Endothelial cell of umbilical vein (primary cell): ENCODE results near the gene SSH2. TPM values are rescaled to one million over a fixed set of nuclear protein-coding genes. Genes with fewer than 3 reads are reported as not detected.

Experiments used
- BruUV-seq: library from RNA; stranded (reverse); fragments of 400-500 nt; replicated peaks from 2 replicates; lab custom pipeline; 2021; lab: Mats Ljungman, UMichigan
- CTCF ChIA-PET: fragments of 300-600, 350-600 bp; sonication (Branson Sonifier 250); formaldehyde crosslinking; loops from one replicate; lab custom pipeline; 2021; ENCODE audit warnings: antibody characterized with exemption, inconsistent platforms; lab: Charles Lee
- POLR2A ChIA-PET: fragments of 300-600, 350-600 bp; sonication (Branson Sonifier 250); formaldehyde crosslinking; loops from one replicate; lab custom pipeline; 2021; ENCODE audit warnings: antibody characterized with exemption, inconsistent platforms; lab: Charles Lee
- DNase-seq: peaks from one replicate; pipeline ENCODE4 v3.0.0-alpha.2; 2011; ENCODE audit warnings: low read depth, low spot score
- FAIRE-seq: peaks from 2 replicates; lab custom pipeline; 2011; peaks lifted over from hg19 to GRCh38; lab: Jason Lieb, UNC
- H2AFZ ChIP-seq: 2 replicates; pipeline ENCODE4 v1.6.0; 2012; ENCODE audit warnings: low read depth, low read length, control low read depth, inconsistent platforms
- H3K27ac ChIP-seq: 2 replicates; pipeline ENCODE4 v1.5.1; 2011; ENCODE audit warnings: low read depth, mild to moderate bottlenecking, control low read depth, low read length, moderate library complexity; ENCODE audit not compliant: insufficient read depth
- H3K27me3 ChIP-seq, 2 experiments: 2 replicates each; pipeline versions ENCODE4 v1.6.0 to v1.6.1; 2011; ENCODE audit warnings: low read length in 2 of 2, mixed read lengths in 1 of 2; ENCODE audit not compliant: control insufficient read depth in 2 of 2, insufficient read depth in 2 of 2
- H3K36me3 ChIP-seq, 2 experiments: 2 replicates in 1 of 2; 3 replicates in 1 of 2; pipeline ENCODE4 v1.5.1; 2011; ENCODE audit warnings: low read length in 2 of 2, mild to moderate bottlenecking in 1 of 2, moderate library complexity in 1 of 2; ENCODE audit not compliant: control insufficient read depth in 2 of 2, insufficient read depth in 2 of 2; ENCODE audit errors: extremely low read depth in 1 of 2
- H3K4me1 ChIP-seq: 3 replicates; pipeline ENCODE4 v1.5.1; 2011; ENCODE audit warnings: mild to moderate bottlenecking, low read length; ENCODE audit not compliant: control insufficient read depth, insufficient read depth; ENCODE audit errors: extremely low read depth
- H3K4me2 ChIP-seq: 2 replicates; pipeline ENCODE4 v1.6.1; 2011; ENCODE audit warnings: low read length, control low read depth, mixed read lengths; ENCODE audit not compliant: insufficient read depth
- H3K4me3 ChIP-seq, 3 experiments: fragments of 200-600 bp in 1 of 3; sonication (generic), shearing (Covaris generic) in 1 of 3; replicated peaks in 1 of 3; 2 replicates each; pipeline ENCODE4 v1.5.1; 2011 to 2016; ENCODE audit warnings: control low read depth in 3 of 3, low read length in 3 of 3, mild to moderate bottlenecking in 2 of 3, inconsistent platforms in 1 of 3, low read depth in 1 of 3, moderate library complexity in 1 of 3; ENCODE audit not compliant: insufficient read depth in 1 of 3
- H3K79me2 ChIP-seq: 2 replicates; pipeline ENCODE4 v1.6.0; 2012; ENCODE audit warnings: low read length, inconsistent platforms; ENCODE audit not compliant: control insufficient read depth, insufficient read depth
- H3K9ac ChIP-seq: replicated peaks from 2 replicates; pipeline ENCODE3; 2011; ENCODE audit warnings: low read length, control low read depth; ENCODE audit not compliant: insufficient read depth; ENCODE audit errors: extremely low read depth
- H3K9me1 ChIP-seq: replicated peaks from 3 replicates; pipeline ENCODE4 v1.6.0; 2011; ENCODE audit warnings: mild to moderate bottlenecking, low read length; ENCODE audit not compliant: control insufficient read depth, insufficient read depth; ENCODE audit errors: extremely low read depth
- H3K9me3 ChIP-seq: replicated peaks from 2 replicates; pipeline ENCODE4 v1.5.1; 2012; ENCODE audit warnings: low read length, inconsistent platforms; ENCODE audit not compliant: control insufficient read depth, insufficient read depth
- H4K20me1 ChIP-seq: replicated peaks from 2 replicates; pipeline ENCODE3; 2011; ENCODE audit warnings: mild to moderate bottlenecking, low read length; ENCODE audit not compliant: control insufficient read depth, insufficient read depth; ENCODE audit errors: extremely low read depth
- CTCF ChIP-seq, 2 donors: IDR thresholded peaks; 1 replicate in 1 of 2; 2 replicates in 1 of 2; pipeline ENCODE4 v1.5.1; 2011; ENCODE audit warnings: low read length in 2 of 2, mild to moderate bottlenecking in 2 of 2, moderate library complexity in 2 of 2, control low read depth in 1 of 2, inconsistent platforms in 1 of 2, low read depth in 1 of 2; ENCODE audit not compliant: insufficient read depth in 1 of 2; ENCODE audit errors: extremely low read depth in 1 of 2
- EZH2 ChIP-seq: IDR thresholded peaks from 2 replicates; pipeline ENCODE4 v1.6.1; 2012; ENCODE audit warnings: borderline replicate concordance, low read depth, mild to moderate bottlenecking, moderate library complexity, low read length, inconsistent platforms; ENCODE audit not compliant: severe bottlenecking
- FOS ChIP-seq: IDR thresholded peaks from 2 replicates; pipeline ENCODE4 v1.6.1; 2011; ENCODE audit warnings: mild to moderate bottlenecking, low read length, moderate library complexity, borderline replicate concordance; ENCODE audit not compliant: insufficient read depth
- GATA2 ChIP-seq: IDR thresholded peaks from 2 replicates; pipeline ENCODE4 v1.7.0; 2011; ENCODE audit warnings: low read depth, mild to moderate bottlenecking, moderate library complexity, mixed read lengths, low read length; ENCODE audit not compliant: insufficient read length, insufficient read depth
- JUN ChIP-seq: IDR thresholded peaks from 2 replicates; pipeline ENCODE4 v1.6.1; 2011; ENCODE audit warnings: borderline replicate concordance, low read depth; ENCODE audit not compliant: insufficient read length, insufficient read depth
- MYC ChIP-seq: IDR thresholded peaks from one replicate; pipeline ENCODE4 v1.6.1; 2011; ENCODE audit warnings: mild to moderate bottlenecking, low read depth, low read length
- POLR2A ChIP-seq: IDR thresholded peaks from 2 replicates; pipeline ENCODE4 v1.6.1; 2012; ENCODE audit warnings: low read depth, mild to moderate bottlenecking, control low read depth, low read length
- POLR2AphosphoS5 ChIP-seq: IDR thresholded peaks from 2 replicates; pipeline ENCODE4 v1.6.1; 2012; ENCODE audit warnings: low read depth, mild to moderate bottlenecking, control low read depth, low read length, moderate library complexity; ENCODE audit not compliant: insufficient read depth
- dilution Hi-C: fragments of 300-500 bp; cut with MboI; formaldehyde crosslinking; loops from one replicate; pipeline ENCODE4 v1.15.0; 2019; ENCODE audit warnings: low sequenced_read_pairs; ENCODE audit not compliant: extremely low pct_ligation_motif_present
- intact Hi-C: fragments of 100-400 bp; cut with micrococcal nuclease; formaldehyde crosslinking; loops from one replicate; pipeline ENCODE4 v1.10.0; 2022
- polyA plus RNA-seq, 4 experiments: library from polyadenylated mRNA; depleted of rRNA in 3 of 4; stranded (reverse) in 3 of 4; unstranded in 1 of 4; fragments of >200 nt; gene quantifications; 2 replicates each; pipeline versions ENCODE4 v1.2.1 to v1.2.3, GENCODE V29; 2011 to 2012; ENCODE audit warnings: missing spikeins in 1 of 4
- total RNA-seq: library from RNA; stranded (reverse); gene quantifications from 2 replicates; pipeline ENCODE4 v1.2.3, GENCODE V29; 2021
- TF ChIP-seq, protein P1 (sequence below): IDR thresholded peaks from 2 replicates; pipeline ENCODE4 v1.6.1; 2011; ENCODE audit not compliant: insufficient read depth, insufficient read length

Gene SSH2
- total and polyA plus RNA-seq, 2 donors (not counting 3 experiments of a cell fraction or from before 2014, with no cell fraction given), result 24.6 to 60.9 TPM

DNA sequence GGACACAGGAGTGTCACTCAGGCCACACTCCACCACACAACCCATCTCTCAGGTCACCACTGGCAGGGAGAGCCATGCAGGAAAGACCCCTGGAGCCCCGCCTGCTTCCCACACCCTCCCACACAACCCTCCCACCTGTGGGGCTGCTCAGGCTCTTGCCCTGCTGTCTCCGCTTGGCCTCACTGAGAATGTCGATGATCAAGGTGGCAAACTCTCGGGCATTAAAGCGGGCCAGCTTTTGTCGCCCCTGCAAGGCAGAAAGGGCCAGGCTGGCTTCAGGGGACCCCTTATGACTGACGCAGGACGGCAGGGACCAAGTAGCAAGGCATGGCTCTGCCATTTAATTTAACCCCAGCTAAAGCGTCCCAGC, 353.0 kb downstream of the SSH2 start:
- intact Hi-C loops, result no loop called here
- no peak overlapping the region for H2AFZ ChIP-seq
- BruUV-seq, result no TSS peak
- TF ChIP-seq, protein P1, sequence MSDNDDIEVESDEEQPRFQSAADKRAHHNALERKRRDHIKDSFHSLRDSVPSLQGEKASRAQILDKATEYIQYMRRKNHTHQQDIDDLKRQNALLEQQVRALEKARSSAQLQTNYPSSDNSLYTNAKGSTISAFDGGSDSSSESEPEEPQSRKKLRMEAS, result no peak
- TF ChIP-seq CTCF (IDR thresholded peaks at IDR 0.05; ENCODE audit: extremely low read depth in 1 of 2, insufficient read depth in 1 of 2, low read depth in 1 of 2, low read length in 2 of 2), result no peak
- TF ChIP-seq FOS, result no peak
- no peak for TF ChIP-seq POLR2A
- TF ChIP-seq POLR2AphosphoS5, result no peak
- TF ChIP-seq JUN, result no peak
- TF ChIP-seq GATA2, result no peak
- no peak for TF ChIP-seq EZH2
- TF ChIP-seq MYC, result no peak
- H3K4me2 ChIP-seq, result no peak overlapping the region
- no peaks in the 10 kb centered on the region for H4K20me1 ChIP-seq
- ChIA-PET CTCF (interaction anchor here (1.1 to 9.4 kb wide), 6 partner anchors 16 to 516 kb away, joined by 3 to 152 read pairs (median 8); partner anchors contain the start of gene ANKRD13B), POLR2A (no interaction called here)
- no peaks in the 10 kb centered on the region for H3K9me1 ChIP-seq
- dilution Hi-C loops, result no loop called here
- H3K27ac ChIP-seq, result no peak overlapping the region
- peaks cover 3% of the 10 kb centered on the region for H3K4me1 ChIP-seq
- no peak overlapping the region for H3K9ac ChIP-seq
- no peak for DNase-seq
- H3K36me3 ChIP-seq, result peaks cover 24 to 59% of the 10 kb centered on the region in 2 experiments
- no peaks in the 10 kb centered on the region for H3K27me3 ChIP-seq
- no peaks in the 10 kb centered on the region for H3K9me3 ChIP-seq
- H3K4me3 ChIP-seq, result no peak overlapping the region
- H3K79me2 ChIP-seq, result peaks cover 6% of the 10 kb centered on the region
- no peak for FAIRE-seq
